HepG2 (cell line): ENCODE results near the gene KRTAP12-4. TPM values are rescaled to one million over a fixed set of nuclear protein-coding genes. Genes with fewer than 3 reads are reported as not detected.

ENCODE experiments used
- ATAC-seq: fragments of 200-7000 bp; cut with Tn5 transposase; 3 replicates; pipeline ENCODE4 v1.9.1; 2020; ENCODE audit warnings: mild to moderate bottlenecking, moderate library complexity
- BruUV-seq: library from RNA; stranded (reverse); fragments of 400-500 nt; replicated peaks from 2 replicates; lab custom pipeline; 2021; lab: Mats Ljungman, UMichigan
- CTCF ChIA-PET: fragments of 300-600 bp; formaldehyde crosslinking; extraction: SDS; loops from one replicate; lab custom pipeline; 2021; ENCODE audit warnings: low total read pairs, inconsistent platforms, low intra/inter-chr PET ratio; lab: Yijun Ruan, JAX
- POLR2A ChIA-PET: fragments of 350-600 bp; sonication (Branson Sonifier 250); formaldehyde crosslinking; loops from one replicate; lab custom pipeline; 2020; ENCODE audit warnings: antibody characterized with exemption, inconsistent platforms; lab: Yijun Ruan, JAX
- DNase-seq: peaks from one replicate; pipeline ENCODE4 v3.0.0-alpha.2; 2015; ENCODE audit warnings: low spot score
- FAIRE-seq: peaks from 3 replicates; lab custom pipeline; 2011; peaks lifted over from hg19 to GRCh38; lab: Jason Lieb, UNC
- H2AFZ ChIP-seq: one replicate; pipeline ENCODE4 v1.6.1; 2011; ENCODE audit warnings: low read length, inconsistent platforms
- H3K27ac ChIP-seq: fragments of 300-600 bp; 3 replicates; pipeline ENCODE4 v1.8.0; 2011; ENCODE audit warnings: mixed run types, mild to moderate bottlenecking, mixed read lengths, low read length, inconsistent platforms; ENCODE audit not compliant: insufficient read depth; ENCODE audit errors: extremely low read length
- H3K27me3 ChIP-seq, 2 experiments: fragments of 200-600 bp in 1 of 2; 2 replicates in 1 of 2; 3 replicates in 1 of 2; pipeline versions ENCODE4 v1.6.0 to v1.8.0; 2011; ENCODE audit warnings: low read length in 2 of 2, mild to moderate bottlenecking in 2 of 2, moderate library complexity in 2 of 2, inconsistent platforms in 1 of 2; ENCODE audit not compliant: insufficient read depth in 2 of 2, control insufficient read depth in 1 of 2
- H3K36me3 ChIP-seq, 2 experiments: fragments of 200-600 bp in 1 of 2; replicated peaks in 1 of 2; 2 replicates in 1 of 2; 3 replicates in 1 of 2; pipeline versions ENCODE4 v1.5.1 to v1.8.0; 2011; ENCODE audit warnings: low read length in 2 of 2, inconsistent platforms in 1 of 2; ENCODE audit not compliant: insufficient read depth in 2 of 2, control insufficient read depth in 1 of 2
- H3K4me1 ChIP-seq: 2 replicates; pipeline ENCODE4 v1.5.1; 2012; ENCODE audit warnings: low read length, inconsistent platforms; ENCODE audit not compliant: insufficient read depth
- H3K4me2 ChIP-seq: 2 replicates; pipeline ENCODE4 v1.6.0; 2011; ENCODE audit warnings: low read depth, low read length, inconsistent platforms
- H3K4me3 ChIP-seq, 3 experiments: fragments of 200-600 bp in 1 of 3; sonication (generic), shearing (Covaris generic) in 1 of 3; replicated peaks in 1 of 3; 2 replicates each; pipeline ENCODE4 v1.5.1; 2011 to 2016; ENCODE audit warnings: low read length in 3 of 3, inconsistent platforms in 2 of 3, low read depth in 2 of 3, mild to moderate bottlenecking in 2 of 3, control low read depth in 1 of 3, mixed read lengths in 1 of 3; ENCODE audit not compliant: insufficient read depth in 1 of 3
- H3K79me2 ChIP-seq: one replicate; pipeline ENCODE4 v1.6.1; 2011; ENCODE audit warnings: low read length, inconsistent platforms; ENCODE audit not compliant: insufficient read depth
- H3K9ac ChIP-seq: 2 replicates; pipeline ENCODE4 v1.6.0; 2011; ENCODE audit warnings: mild to moderate bottlenecking, low read depth, low read length, inconsistent platforms; ENCODE audit not compliant: insufficient read depth
- H3K9me3 ChIP-seq: 2 replicates; pipeline ENCODE4 v1.5.1; 2012; ENCODE audit warnings: mild to moderate bottlenecking, low read length
- H4K20me1 ChIP-seq: 2 replicates; pipeline ENCODE4 v1.6.0; 2011; ENCODE audit warnings: inconsistent platforms, mild to moderate bottlenecking, low read length, moderate library complexity; ENCODE audit not compliant: insufficient read depth
- ASH2L ChIP-seq: fragments of 300-600, 200-600 bp; sonication (generic); IDR thresholded peaks from 2 replicates; pipeline ENCODE4 v1.7.0; 2017; ENCODE audit warnings: low read depth, mild to moderate bottlenecking, moderate library complexity, mixed read lengths, low read length; ENCODE audit not compliant: insufficient read length
- CAMTA2 ChIP-seq: sonication (generic); formaldehyde crosslinking; IDR thresholded peaks from 2 replicates; pipeline ENCODE4 v1.4.0; 2020; ENCODE audit warnings: mild to moderate bottlenecking, missing genetic modification reagents, borderline replicate concordance
- CHD4 ChIP-seq: fragments of 200-600 bp; sonication (generic); IDR thresholded peaks from 2 replicates; pipeline ENCODE4 v1.7.0; 2017; ENCODE audit warnings: mild to moderate bottlenecking, low read length, borderline replicate concordance
- NCOA5 ChIP-seq: sonication (generic); formaldehyde crosslinking; IDR thresholded peaks from 2 replicates; pipeline ENCODE4 v1.4.0; 2020; ENCODE audit warnings: missing genetic modification reagents
- SOX13 ChIP-seq, 3 experiments: fragments of 450-650 bp in 1 of 3; sonication (generic) in 1 of 3; formaldehyde crosslinking in 1 of 3; IDR thresholded peaks in 2 of 3; conservative IDR thresholded peaks in 1 of 3; 2 replicates each; pipeline versions ENCODE4 v1.5.0 to v1.6.1; 2016 to 2020; ENCODE audit warnings: antibody characterized with exemption in 1 of 3, mild to moderate bottlenecking in 1 of 3, missing compliant biosample characterization in 1 of 3, missing genetic modification reagents in 1 of 3, moderate library complexity in 1 of 3
- SP4 ChIP-seq: sonication (generic); formaldehyde crosslinking; IDR thresholded peaks from 2 replicates; pipeline ENCODE4 v1.8.1; 2023; ENCODE audit warnings: mild to moderate bottlenecking, missing genetic modification reagents
- SRSF1 ChIP-seq: fragments of 200-400 bp; formaldehyde crosslinking; optimal IDR thresholded peaks from 2 replicates; pipeline ENCODE3; 2017; ENCODE audit warnings: mild to moderate bottlenecking, low read depth, low read length, moderate library complexity
- ZNF367 ChIP-seq: sonication (generic); formaldehyde crosslinking; IDR thresholded peaks from 2 replicates; pipeline ENCODE4 v1.4.0; 2020; ENCODE audit warnings: missing genetic modification reagents, borderline replicate concordance
- ZNF670 ChIP-seq: sonication (generic); formaldehyde crosslinking; IDR thresholded peaks from 2 replicates; pipeline ENCODE4 v1.8.0; 2022; ENCODE audit warnings: mild to moderate bottlenecking, missing genetic modification reagents, borderline replicate concordance
- WGBS: methylation state at CpG from one replicate; pipeline ENCODE4 v1.1.6; 2017; ENCODE audit warnings: low lambda C conversion rate; 5-methylcytosine and 5-hydroxymethylcytosine counted together
- in situ Hi-C: cut with HindIII; loops from 2 replicates; pipeline ENCODE4 v1.10.0; 2017; ENCODE audit warnings: low pct_unique_long_range_greater_than_20kb; ENCODE audit not compliant: extremely low pct_ligation_motif_present
- intact Hi-C: fragments of 100-400 bp; cut with micrococcal nuclease; formaldehyde crosslinking; loops from one replicate; pipeline ENCODE4 v1.10.0; 2022; ENCODE audit not compliant: unreplicated experiment
- polyA plus RNA-seq, 8 experiments: library from polyadenylated mRNA; depleted of rRNA in 3 of 8; stranded (reverse) in 7 of 8; unstranded in 1 of 8; fragments of >200 nt; fragmentation: Illumina TruSeq in 4 of 8; extraction: Trizol in 4 of 8; gene quantifications; 2 replicates each; pipeline versions ENCODE4 v1.2.1 to v1.2.3, GENCODE V29; 2011 to 2016; ENCODE audit warnings: low read depth in 4 of 8, missing spikeins in 1 of 8, mixed read lengths in 1 of 8; ENCODE audit not compliant: insufficient read depth in 1 of 8
- total RNA-seq, 5 experiments: library from RNA; depleted of rRNA; stranded (reverse); fragments of >200 nt; fragmentation: Illumina TruSeq; extraction: Trizol; gene quantifications; 2 replicates each; pipeline ENCODE4 v1.2.3, GENCODE V29; 2016; ENCODE audit warnings: low read depth in 1 of 5
- TF ChIP-seq, protein P1 (sequence below), 2 experiments: IDR thresholded peaks; 2 replicates each; pipeline ENCODE4 v1.6.1; 2011 to 2012; ENCODE audit warnings: low read length in 2 of 2, borderline replicate concordance in 1 of 2, low read depth in 1 of 2, mild to moderate bottlenecking in 1 of 2, moderate library complexity in 1 of 2

The KRTAP12-4 gene
- total and polyA plus RNA-seq, 2 of the 13 experiments (the other 11 are each of a cell fraction or from before 2014, with no cell fraction given), result not detected

DNA sequence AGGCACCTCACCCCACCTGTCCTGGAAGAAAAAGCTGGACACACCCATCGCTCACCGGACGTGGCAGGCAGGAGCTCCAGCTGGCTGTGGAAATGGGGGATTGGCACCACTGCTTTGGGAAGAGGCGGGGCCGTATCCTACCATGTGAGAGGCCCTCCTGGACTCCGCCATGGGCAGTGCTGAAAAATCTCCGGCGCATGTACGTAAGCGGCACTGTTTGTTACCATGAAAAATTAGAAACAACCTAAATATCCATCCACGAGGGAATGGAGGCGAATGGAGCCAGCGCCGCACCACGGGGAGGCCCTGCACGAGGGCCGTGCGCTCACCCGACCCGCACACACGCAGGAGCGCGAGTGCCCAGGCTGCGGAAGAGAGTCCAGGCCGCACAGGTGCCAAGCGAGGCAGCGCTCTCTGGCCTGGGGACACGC, 39.5 kb downstream of the KRTAP12-4 start:
- Histone ChIP-seq H3K9ac (no peak overlapping the region), H3K79me2 (no peaks in the 10 kb centered on the region), H3K4me3 (no peak overlapping the region), H3K9me3 (peaks cover 22% of the 10 kb centered on the region; the same call in 1 of the 2 replicates), H3K27ac (no peak overlapping the region), H3K4me2 (no peak overlapping the region), H3K27me3 (peaks cover 1 to 28% of the 10 kb centered on the region in 2 experiments; a peak in 3 of 5 replicates), H3K36me3 (no peaks in the 10 kb centered on the region), H3K4me1 (no peaks in the 10 kb centered on the region), H4K20me1 (no peaks in the 10 kb centered on the region), H2AFZ (no peak overlapping the region)
- intact Hi-C loops (no loop called here), in situ Hi-C loops (no loop called here)
- 80% methylated on average over 27 of the region's 28 CpGs for WGBS
- no peak for TF ChIP-seq NCOA5
- TF ChIP-seq ZNF670 (CRISPR knock-in tag), result no peak
- TF ChIP-seq, protein P1, sequence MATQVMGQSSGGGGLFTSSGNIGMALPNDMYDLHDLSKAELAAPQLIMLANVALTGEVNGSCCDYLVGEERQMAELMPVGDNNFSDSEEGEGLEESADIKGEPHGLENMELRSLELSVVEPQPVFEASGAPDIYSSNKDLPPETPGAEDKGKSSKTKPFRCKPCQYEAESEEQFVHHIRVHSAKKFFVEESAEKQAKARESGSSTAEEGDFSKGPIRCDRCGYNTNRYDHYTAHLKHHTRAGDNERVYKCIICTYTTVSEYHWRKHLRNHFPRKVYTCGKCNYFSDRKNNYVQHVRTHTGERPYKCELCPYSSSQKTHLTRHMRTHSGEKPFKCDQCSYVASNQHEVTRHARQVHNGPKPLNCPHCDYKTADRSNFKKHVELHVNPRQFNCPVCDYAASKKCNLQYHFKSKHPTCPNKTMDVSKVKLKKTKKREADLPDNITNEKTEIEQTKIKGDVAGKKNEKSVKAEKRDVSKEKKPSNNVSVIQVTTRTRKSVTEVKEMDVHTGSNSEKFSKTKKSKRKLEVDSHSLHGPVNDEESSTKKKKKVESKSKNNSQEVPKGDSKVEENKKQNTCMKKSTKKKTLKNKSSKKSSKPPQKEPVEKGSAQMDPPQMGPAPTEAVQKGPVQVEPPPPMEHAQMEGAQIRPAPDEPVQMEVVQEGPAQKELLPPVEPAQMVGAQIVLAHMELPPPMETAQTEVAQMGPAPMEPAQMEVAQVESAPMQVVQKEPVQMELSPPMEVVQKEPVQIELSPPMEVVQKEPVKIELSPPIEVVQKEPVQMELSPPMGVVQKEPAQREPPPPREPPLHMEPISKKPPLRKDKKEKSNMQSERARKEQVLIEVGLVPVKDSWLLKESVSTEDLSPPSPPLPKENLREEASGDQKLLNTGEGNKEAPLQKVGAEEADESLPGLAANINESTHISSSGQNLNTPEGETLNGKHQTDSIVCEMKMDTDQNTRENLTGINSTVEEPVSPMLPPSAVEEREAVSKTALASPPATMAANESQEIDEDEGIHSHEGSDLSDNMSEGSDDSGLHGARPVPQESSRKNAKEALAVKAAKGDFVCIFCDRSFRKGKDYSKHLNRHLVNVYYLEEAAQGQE (IDR thresholded peaks at IDR 0.05; ENCODE audit: borderline replicate concordance in 1 of 2, low read depth in 1 of 2, low read length in 2 of 2), result no peak
- TF ChIP-seq ZNF367 (CRISPR knock-in tag), result no peak
- TF ChIP-seq SRSF1, result no peak
- TF ChIP-seq SP4 (CRISPR knock-in tag), result no peak
- TF ChIP-seq CHD4, result no peak
- TF ChIP-seq ASH2L, result no peak
- TF ChIP-seq SOX13 (IDR thresholded peaks at IDR 0.05), result no peak
- TF ChIP-seq SOX13 (CRISPR knock-in tag; conservative IDR thresholded peaks at IDR 0.05 in 1 of 2, IDR thresholded peaks at IDR 0.05 in 1 of 2), result no peak
- TF ChIP-seq CAMTA2 (CRISPR knock-in tag), result no peak
- DNase-seq, result no peak
- ChIA-PET POLR2A (no interaction called here), CTCF (no interaction called here)
- no peak for FAIRE-seq
- no TSS peak for BruUV-seq
- no peak for ATAC-seq
